ENCODE results near the gene PLXNA2.

PLXNA2 gene

DNA sequence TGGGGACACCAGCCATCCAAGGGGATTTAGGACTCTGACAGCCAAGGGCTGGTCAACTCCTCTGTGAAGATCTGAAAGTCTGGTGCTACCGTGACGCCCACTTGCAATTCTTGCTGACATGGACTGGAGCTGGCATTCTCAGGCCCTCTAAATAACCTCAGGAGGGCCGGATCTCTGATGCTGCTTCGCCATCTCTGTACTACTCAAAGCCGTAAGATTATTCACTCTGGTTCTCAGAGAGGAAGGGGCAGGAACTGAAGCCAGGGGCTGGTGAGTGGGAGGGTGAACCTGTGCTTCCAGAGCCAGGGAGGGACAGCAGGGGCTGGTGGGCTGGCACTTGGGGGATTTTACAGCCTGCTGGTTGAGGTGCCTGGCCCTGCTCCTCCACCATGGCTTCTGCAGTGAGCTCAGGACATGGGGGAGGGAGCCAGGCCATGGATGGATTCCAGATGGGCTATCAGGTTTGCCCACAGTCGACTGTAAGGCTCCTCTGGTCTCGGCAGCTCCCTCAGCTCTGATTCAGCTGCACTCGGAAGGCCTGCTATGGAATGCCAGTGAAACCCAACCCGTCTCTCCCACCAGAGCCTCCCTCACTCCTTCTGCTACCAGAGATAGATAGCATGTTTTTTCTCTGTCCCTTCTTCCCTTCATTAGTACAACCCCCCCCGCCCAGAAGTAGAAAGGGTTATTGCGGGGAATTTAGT lies 84.5 kb downstream of the PLXNA2 start:
- no peak for DNase-seq

DNA sequence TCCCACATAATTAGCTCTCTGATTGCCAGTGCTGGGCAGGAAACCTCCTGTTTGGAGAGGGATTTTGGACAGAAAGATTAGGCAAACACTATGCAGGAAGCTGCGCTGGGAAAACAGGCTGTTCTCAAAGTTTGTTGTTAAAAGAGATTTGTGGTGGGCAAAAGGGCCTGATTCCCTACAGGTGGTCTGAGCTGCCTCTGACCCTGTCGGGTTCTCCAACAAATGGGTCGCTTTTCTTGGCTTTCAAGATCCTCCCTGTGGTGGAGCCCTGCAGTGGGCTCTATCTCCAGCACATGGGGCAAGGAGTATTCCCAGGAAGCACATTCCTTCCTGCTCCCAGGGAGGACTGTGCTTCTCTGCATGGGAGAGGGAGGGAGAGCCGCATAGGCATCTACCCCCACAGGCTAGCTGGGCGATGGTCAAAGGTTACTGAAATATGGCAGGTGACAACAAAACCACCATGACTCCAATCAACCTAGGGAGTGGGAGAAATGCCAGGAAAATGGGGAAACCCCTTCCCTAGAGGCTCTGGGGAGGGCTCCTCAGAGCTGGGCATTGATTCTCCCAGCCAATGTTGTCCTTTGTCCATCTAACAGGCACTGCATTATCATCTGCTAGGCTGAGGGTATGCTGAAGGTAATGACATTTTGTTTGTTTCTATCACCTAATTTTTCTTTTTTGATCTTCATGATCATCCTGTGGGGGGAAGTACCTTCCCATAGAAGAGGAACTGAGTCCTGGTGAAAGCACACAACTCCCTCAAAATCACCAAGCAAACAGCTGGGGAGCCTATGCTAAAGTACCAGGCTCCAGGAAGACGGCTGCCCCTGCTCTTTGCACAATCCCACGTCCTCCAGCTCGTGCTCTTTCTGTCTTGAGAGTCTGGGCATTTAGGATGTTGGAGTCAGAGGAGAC lies 85.3 kb downstream of the PLXNA2 start:
- DNase-seq = no peak

DNA sequence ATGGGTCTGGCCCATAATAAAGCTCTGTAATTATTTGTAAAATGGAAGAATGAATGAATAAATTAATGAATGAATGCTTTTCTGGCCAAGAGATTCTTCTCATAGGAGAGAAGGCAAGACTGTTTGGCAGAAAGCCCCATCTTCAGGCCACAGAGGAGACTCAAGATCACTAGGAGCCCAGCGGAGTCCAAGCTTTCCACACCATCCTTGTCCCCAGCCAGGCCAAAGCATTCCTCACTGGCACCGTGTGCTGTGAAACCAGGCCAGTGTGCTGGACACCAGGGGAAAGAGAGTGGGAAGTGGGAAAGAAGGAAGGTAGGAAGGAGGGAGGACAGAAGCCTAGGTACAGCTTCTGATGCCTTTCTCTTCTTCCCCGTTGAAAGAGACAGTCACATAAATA lies 86.4 kb downstream of the PLXNA2 start:
- no peak for DNase-seq

- no peak for DNase-seq
Measured at GRCh38 chr1:208156741-208157140, 87.4 kb downstream of the PLXNA2 start.

DNA sequence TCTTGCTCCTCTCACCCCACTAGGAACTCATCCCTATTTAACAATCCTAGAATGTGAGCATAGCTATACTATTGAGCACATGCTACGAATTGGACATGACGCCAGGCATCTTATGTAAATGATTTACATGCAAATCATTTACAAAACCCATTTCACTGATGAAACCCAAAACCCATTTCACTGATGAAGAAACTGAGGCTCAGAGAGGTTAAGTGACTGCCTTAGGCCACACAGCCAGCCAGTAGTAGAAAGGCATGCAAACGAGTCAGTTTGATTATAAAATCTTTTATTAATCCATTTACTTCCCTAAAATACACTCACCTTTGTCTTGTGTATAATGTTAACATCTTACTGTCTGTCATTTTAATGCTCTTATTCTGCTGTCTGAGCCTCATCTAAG lies 87.9 kb downstream of the PLXNA2 start:
- DNase-seq = no peak

DNA sequence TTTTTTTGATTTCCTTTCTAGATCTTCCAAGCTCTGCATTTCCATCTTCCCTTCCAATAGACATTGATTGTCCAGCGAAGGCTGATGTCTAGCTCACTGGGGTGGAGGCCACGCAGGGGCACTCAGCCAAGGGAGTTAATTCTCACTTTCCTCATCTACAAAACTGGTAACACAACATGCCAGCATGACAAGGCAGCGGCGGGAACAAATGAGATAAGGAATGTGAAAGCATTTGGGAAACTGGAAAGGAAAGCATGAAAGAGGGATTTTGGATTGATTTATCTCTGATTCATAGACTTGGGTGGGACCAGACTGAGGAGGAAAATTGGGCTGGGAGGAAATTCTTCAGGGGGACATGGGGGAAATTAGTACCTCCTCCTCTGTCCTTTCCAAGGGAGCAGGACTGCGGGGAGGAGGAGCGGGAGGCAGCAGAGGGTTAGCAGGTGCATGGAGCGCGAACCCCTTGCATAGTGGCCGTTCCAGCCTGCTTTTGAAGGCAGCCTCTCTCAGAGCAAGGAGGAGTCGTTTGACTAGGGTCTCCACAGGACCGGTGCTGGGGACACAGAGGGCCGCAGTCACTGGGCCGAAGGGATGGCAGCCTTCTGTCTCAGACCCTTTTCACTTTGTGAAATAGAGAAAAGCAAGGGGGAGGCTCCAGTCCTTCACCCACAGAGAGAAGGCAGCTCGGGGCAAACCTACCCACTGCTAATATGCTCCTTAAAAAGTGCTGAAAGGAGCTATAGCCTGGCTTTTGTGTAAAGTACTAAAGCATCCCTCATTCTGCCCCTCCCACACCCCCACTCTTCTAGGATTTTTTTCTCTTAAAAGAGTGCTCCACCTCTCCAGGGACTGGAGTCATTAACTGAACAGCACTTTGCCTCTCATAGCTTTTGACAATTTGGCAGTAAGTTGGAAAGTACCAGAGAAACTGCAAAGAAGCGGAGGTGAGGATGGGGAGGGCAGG lies 89.2 kb downstream of the PLXNA2 start:
- DNase-seq = no peak

DNA sequence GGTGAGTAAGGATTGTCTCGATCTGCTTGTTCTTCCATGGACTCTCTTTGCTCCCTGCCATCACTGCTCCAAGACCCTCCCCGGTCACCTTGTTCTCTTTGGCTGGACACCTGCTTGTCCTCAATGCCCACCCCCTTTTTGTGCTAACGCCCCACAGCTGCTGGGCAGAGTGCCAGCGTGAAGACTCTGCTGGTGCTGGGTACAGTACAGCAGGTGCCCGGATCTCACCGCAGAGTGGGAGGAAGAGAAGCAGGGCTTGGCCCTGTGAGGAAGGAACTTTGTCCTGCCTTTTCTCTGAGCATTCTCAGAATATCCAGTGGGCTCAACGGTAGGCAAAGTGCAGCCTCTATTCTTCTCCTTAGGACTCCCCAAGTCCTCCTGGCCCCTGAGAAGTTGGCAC lies 90.1 kb downstream of the PLXNA2 start:
- DNase-seq = peak; percentile 13

DNA sequence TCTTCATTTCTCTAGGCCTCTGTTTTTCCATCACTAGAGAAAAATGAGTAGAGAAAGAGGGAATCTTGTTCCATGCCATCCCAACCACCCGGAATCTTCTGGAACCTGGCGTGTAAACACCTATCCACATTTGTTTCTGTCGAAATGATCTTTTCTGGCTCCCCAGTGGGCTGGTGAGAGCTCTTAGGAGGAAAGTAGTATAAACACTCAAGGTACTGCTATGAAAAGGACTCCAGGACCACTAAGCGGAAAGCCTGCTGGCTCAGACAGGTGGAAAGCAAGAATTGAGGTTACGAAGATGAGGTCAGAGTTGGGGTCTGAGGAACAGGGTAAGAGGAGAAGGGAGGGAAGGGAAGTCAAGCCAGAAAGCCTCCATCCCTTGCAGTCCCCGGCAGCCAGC lies 90.8 kb downstream of the PLXNA2 start:
- no peak for DNase-seq

DNA sequence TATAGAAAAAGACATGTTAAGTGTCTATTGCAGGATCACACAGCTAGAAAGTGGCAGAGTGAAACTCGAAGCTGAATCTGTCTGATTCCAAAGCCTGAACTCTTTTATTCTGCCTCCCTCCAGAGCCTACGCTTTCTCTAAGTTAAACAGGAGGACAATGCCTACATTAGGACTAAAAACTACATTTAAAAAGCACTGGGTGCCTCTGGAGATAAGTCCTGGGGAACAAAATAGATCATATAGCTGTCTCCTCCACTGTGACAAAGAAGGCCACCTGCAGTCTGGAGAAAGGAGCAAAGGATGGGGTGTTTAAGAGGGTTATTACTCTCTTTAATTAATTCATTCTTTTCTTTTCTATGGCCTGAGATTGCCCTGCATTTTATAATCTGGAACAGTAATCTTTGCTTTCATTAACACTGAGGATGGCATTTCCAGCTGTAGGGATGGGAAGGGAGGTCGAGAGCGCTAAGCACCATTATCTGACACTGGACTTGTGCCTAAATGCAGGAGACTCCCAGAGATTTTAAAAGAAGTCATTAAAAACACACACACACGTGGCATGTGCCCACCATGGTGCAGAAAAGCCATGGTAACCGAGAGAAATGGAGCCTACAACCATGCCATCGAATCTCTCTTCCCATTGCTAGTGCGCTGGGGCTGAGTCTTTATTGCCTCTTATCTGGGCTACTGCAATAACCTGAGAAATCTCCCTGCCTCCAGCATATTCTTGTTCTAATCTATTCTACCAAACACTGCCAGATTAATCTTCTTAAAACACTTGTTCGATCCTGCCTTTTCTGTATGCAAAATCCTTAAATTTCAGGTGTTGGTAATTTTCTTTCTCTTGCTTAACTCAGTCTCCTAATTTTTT lies 92.2 kb downstream of the PLXNA2 start:
- no peak for DNase-seq

DNA sequence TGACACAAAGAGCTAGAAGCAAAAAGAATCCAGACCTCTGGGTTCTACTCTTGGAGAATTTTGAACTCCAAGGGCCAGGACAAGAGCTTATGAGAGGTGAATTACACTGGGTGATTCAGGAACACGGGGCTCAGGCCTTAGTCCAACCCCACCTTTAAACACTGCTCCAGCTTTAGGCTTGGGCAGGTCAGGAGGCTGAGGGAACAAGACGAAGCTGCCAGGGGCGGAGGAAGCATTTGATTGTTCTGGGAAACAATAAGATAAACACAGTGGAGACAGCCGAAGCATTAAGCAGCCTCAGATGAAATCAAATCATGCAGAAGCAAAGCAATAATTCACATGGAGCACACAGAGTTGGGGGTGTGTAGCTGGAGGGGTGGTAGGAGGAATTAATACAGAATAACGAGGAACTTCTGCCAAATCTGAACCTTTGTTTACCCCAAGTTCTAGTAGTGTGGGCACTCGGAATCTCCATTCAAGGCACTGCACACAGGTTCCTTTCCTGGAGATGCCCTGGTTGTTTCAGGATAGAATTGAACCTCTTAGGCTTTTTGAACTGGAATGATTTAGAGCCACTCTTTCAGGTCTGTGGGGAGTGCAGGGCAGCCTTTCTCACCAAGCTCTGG lies 93.2 kb downstream of the PLXNA2 start:
- DNase-seq = no peak

- no peak for DNase-seq
Measured at GRCh38 chr1:208149776-208150514, 94.2 kb downstream of the PLXNA2 start.

GRCh38 chr1:208149213-208149612 lies 95.0 kb downstream of the PLXNA2 start:
- DNase-seq = no peak

DNA sequence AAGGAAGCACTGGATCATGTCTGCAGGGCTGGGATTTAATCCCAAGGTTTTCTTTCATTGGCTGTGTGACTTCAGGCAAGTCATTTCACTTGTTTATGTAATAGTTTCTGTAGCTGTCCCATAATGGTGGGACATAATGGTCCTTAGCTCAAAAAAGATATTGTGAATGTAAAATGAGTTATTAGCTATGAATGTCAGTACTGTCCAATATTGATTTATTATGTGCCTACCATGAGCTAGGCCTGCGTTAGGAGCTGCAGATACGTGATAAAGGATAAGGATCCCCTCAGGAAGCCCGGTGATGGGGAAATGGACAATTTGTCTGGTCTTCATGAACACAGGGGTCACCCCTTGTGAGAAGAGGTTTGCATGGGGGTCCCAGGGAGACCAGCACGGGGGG lies 95.8 kb downstream of the PLXNA2 start:
- no peak for DNase-seq

DNA sequence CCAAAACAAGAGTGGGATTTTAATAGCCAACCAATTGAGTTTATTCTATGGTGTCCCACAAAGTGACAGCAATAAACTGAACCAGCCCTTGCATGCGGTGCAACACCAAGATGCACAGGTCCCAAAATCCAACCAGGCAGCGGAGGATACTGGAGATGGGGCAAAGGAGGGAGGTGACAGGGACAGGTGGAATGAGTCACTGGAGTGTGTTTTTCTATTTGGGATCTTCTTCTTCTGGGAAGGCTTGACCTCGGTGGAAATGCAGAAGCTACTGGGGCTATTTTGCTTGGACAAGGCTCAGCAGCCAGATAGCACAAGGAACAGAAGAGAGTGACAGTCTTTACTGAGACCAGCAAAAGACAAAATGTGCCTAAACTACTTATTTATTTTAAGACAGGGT lies 97.5 kb downstream of the PLXNA2 start:
- DNase-seq = no peak

GRCh38 chr1:208145167-208145566 lies 99.0 kb downstream of the PLXNA2 start:
- DNase-seq = no peak

DNA sequence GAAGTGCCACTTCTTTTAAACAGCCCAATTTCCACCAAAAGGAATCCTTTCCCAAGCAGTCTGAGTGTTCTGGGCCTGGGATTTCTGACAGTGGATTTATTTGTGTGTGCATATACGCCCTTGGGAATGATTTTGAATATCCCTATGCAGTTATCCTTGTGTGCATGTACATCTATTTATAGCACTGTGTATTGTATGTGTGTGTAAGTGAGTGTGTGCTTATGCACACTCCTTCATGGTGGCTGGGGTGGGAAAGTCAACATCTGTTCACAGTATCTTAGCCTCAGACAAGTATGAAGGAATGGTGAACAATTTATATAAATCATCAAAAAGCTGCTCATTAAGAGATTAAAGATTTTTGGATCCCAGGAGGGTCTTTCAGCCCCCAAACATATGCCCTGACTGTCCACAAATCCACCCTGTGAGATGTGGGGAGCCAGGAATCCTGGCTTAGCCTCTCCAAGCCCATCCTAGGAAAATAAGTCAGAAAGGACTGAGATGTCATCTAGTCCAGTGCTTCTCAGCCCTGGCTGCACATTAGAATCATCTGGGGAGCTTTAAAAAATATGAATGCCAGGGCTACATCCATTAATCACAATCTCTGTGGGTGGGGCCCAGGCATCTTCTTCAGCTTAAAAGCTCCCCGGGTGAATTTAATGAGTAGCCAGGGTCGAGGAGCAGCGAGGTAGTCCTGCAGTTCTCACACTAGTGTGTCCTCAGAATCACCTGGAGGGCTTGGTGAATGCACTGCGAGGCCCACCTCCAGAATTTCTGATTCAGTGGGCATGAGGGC lies 101.4 kb downstream of the PLXNA2 start:
- DNase-seq = no peak

DNA sequence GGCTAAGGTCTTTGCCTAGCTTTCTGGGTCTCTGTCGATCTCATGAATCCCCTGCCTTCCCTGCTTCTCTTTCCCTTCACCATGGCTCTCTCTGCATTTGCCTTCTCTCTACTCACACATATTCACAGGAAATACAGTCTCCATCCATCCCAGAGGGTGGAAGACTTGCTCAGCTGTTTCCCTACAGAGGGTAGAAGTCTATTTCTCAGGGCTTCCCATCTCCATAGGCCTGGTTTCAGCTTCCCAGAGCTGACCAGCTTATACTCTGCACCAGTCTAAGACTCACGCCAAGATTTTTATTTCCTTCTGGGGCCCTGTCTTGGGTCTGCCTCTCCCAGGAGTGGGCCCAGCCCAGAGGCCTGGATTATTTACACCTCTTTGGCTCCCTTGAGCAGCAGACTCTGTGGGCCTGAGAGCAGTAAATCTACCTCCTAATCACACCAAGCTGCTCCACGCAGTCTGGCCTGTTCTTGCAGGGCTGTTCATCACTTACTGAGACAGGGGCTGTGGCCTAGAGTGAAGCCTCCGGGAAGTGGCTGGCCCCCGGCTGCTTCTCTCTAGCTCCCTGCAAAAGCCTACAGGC lies 102.5 kb downstream of the PLXNA2 start:
- DNase-seq = no peak

DNA sequence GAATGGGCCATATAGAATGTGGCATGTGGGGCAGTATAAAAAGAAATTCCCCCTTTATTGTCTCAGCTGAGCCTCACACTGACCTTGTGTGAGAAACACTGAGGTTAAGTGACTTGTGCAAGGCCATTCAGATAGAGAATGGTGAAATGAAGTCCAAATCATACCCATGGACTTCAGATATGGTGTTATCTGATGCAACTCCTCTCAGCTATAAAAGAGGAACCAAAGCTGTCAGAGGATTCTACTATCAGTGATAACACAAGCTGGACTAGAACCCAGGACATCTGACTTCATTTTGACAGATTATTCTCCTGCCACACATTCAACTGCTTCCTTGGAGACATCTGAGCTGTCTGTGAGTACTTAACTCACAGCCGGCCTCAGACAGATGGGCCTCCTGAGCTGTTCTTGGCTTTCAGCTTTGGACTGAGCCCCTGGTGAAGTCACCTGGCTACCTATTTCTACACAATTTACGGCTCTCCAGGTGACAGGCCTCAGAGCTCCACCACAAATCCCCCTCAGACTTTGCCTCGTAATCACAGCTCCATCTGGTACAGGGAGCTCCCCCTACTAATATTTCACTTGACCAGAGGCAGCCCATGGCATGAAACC lies 104.6 kb downstream of the PLXNA2 start:
- no peak for DNase-seq

GRCh38 chr1:208137193-208137592 lies 107.0 kb downstream of the PLXNA2 start:
- no peak for DNase-seq
